ENCODE measurements around the gene ANKK1. TPM values are rescaled to one million over a fixed set of nuclear protein-coding genes. Genes with fewer than 3 reads are reported as not detected.

The ANKK1 gene
- total and polyA plus RNA-seq, 4 donors, result 0.01 to 0.08 TPM; not detected in 2

DNA sequence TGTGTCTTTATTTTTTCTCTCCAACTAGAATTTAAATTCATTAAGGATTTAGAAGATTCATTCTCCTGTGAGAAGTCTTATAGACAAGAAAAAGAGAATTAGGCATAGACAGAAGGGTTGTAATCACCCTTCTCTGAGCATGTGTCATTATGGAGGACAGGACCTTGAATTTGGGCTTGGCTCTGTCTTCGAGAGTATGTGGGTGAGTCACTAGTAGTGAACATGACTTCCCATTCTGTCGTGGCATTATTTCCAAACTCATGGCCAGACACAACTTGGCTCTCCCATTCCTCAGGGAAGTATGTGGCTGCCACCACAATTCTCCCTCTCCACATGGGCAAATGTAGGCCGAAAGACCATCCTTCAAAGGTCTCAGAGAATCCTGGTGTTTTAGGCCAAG is 14.3 kb upstream of the ANKK1 start (continued):
- TF ChIP-seq, protein P1, sequence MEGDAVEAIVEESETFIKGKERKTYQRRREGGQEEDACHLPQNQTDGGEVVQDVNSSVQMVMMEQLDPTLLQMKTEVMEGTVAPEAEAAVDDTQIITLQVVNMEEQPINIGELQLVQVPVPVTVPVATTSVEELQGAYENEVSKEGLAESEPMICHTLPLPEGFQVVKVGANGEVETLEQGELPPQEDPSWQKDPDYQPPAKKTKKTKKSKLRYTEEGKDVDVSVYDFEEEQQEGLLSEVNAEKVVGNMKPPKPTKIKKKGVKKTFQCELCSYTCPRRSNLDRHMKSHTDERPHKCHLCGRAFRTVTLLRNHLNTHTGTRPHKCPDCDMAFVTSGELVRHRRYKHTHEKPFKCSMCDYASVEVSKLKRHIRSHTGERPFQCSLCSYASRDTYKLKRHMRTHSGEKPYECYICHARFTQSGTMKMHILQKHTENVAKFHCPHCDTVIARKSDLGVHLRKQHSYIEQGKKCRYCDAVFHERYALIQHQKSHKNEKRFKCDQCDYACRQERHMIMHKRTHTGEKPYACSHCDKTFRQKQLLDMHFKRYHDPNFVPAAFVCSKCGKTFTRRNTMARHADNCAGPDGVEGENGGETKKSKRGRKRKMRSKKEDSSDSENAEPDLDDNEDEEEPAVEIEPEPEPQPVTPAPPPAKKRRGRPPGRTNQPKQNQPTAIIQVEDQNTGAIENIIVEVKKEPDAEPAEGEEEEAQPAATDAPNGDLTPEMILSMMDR (IDR thresholded peaks at IDR 0.05; ENCODE audit: low read depth, low read length, missing input control), result no peak

DNA sequence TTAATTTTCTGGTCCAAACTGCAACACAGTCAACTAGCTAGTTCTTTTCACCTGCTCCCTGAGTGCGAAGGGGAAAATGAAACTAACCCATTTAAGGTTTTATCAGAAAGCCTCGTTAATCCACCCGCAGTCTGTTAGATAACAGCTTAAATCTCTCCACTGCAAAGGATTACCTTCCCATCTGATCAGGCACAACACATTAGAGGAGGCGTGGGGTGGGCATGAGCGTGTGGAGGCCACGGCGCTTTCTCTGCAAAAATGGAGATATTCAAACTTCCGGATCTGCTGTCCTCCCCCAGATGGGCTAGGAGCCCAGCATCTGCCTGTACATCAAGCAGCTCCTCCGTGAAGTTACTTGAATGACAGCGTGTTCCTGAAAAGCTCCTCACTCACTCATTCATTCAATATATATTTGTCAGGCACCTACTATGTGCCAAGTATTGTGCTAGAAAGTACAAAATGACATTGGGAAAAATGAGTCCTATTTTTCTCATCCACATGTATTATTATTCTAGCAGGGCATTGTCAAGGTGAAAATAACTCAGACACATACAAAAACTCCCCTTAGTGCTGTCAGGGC is 13.5 kb upstream of the ANKK1 start:
- 83% methylated on average over 10 of the region's 10 CpGs for WGBS

DNA sequence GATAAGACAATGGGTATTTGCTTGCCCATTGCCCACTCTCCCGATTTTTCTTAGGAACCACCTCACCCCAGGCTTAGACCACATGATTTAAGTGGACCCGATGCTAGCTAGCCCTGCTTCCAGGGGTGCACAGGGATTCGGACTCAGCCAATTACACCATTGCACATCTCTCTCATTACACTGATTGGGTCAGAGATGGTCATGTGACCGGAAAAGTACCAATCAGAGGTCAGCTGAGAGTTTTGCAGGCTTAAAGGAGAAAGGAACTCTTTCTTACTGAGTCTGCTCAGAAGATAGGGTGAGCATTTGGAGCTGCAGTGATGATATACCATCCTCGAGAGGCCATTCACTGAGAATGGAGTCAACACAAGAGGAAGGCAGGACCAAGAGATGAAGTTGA is 12.2 kb upstream of the ANKK1 start:
- no peaks in the 10 kb centered on the region for H3K4me1 ChIP-seq (ENCODE audit: control insufficient read depth in 4 of 4, insufficient read depth in 4 of 4, low read length in 3 of 4)
- no peak overlapping the region for H3K9ac ChIP-seq (ENCODE audit: low read depth in 1 of 2, low read length in 2 of 2)
- H3K9me3 ChIP-seq (ENCODE audit: control insufficient read depth in 4 of 4, low read length in 3 of 4), result no peaks in the 10 kb centered on the region
- DNase-seq (ENCODE audit: low spot score), result no peak
- H3K36me3 ChIP-seq (ENCODE audit: control insufficient read depth in 4 of 4, insufficient read depth in 3 of 4, low read depth in 1 of 4, low read length in 3 of 4), result no peaks in the 10 kb centered on the region
- H3K27me3 ChIP-seq (ENCODE audit: control insufficient read depth in 4 of 4, insufficient read depth in 4 of 4, low read length in 3 of 4), result no peaks in the 10 kb centered on the region
- no peak overlapping the region for H3K4me3 ChIP-seq (ENCODE audit: low read depth in 1 of 3, low read length in 3 of 3)
- H3K27ac ChIP-seq (ENCODE audit: low read depth in 1 of 2, low read length in 2 of 2), result no peak overlapping the region
- TF ChIP-seq, protein P2, sequence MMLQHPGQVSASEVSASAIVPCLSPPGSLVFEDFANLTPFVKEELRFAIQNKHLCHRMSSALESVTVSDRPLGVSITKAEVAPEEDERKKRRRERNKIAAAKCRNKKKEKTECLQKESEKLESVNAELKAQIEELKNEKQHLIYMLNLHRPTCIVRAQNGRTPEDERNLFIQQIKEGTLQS (IDR thresholded peaks at IDR 0.05), result no peak
- TF ChIP-seq GABPA (IDR thresholded peaks at IDR 0.05 in 1 of 2, conservative IDR thresholded peaks at IDR 0.05 in 1 of 2), result no peak
- TF ChIP-seq RAD21 (IDR thresholded peaks at IDR 0.05), result no peak
- TF ChIP-seq, protein P3, sequence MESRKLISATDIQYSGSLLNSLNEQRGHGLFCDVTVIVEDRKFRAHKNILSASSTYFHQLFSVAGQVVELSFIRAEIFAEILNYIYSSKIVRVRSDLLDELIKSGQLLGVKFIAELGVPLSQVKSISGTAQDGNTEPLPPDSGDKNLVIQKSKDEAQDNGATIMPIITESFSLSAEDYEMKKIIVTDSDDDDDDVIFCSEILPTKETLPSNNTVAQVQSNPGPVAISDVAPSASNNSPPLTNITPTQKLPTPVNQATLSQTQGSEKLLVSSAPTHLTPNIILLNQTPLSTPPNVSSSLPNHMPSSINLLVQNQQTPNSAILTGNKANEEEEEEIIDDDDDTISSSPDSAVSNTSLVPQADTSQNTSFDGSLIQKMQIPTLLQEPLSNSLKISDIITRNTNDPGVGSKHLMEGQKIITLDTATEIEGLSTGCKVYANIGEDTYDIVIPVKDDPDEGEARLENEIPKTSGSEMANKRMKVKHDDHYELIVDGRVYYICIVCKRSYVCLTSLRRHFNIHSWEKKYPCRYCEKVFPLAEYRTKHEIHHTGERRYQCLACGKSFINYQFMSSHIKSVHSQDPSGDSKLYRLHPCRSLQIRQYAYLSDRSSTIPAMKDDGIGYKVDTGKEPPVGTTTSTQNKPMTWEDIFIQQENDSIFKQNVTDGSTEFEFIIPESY (IDR thresholded peaks at IDR 0.05), result no peak
- TF ChIP-seq TAF1 (conservative IDR thresholded peaks at IDR 0.05), result no peak
- TF ChIP-seq FOXA2 (IDR thresholded peaks at IDR 0.05), result no peak
- TF ChIP-seq, protein P1 (IDR thresholded peaks at IDR 0.05; ENCODE audit: low read depth, low read length, missing input control), result no peak
- TF ChIP-seq SP1 (IDR thresholded peaks at IDR 0.05), result no peak
- 95% methylated on average over 5 of the region's 5 CpGs for WGBS

More for the DNA sequence above, 13.5 kb upstream of the ANKK1 start:
- Histone ChIP-seq H3K4me1 (ENCODE audit: control insufficient read depth in 4 of 4, insufficient read depth in 4 of 4, low read length in 3 of 4) (no peaks in the 10 kb centered on the region), H3K36me3 (ENCODE audit: control insufficient read depth in 4 of 4, insufficient read depth in 3 of 4, low read depth in 1 of 4, low read length in 3 of 4) (no peaks in the 10 kb centered on the region), H3K27ac (ENCODE audit: low read depth in 1 of 2, low read length in 2 of 2) (no peak overlapping the region), H3K9ac (ENCODE audit: low read depth in 1 of 2, low read length in 2 of 2) (no peak overlapping the region), H3K4me3 (ENCODE audit: low read depth in 1 of 3, low read length in 3 of 3) (no peak overlapping the region), H3K9me3 (ENCODE audit: control insufficient read depth in 4 of 4, low read length in 3 of 4) (no peaks in the 10 kb centered on the region), H3K27me3 (ENCODE audit: control insufficient read depth in 4 of 4, insufficient read depth in 4 of 4, low read length in 3 of 4) (no peaks in the 10 kb centered on the region)
- no peak for DNase-seq (ENCODE audit: low spot score)
- no peak for TF ChIP-seq TAF1 (conservative IDR thresholded peaks at IDR 0.05)
- TF ChIP-seq RAD21 (IDR thresholded peaks at IDR 0.05), result no peak

All from liver (tissue), 9 donors.